HG03520 (cell line): ENCODE results near the gene SKAP2.

ENCODE experiments used
- ATAC-seq: cut with Tn5 transposase; IDR thresholded peaks from one replicate; pipeline ENCODE4 v1.9.1; 2021; ENCODE audit warnings: mild to moderate bottlenecking, moderate library complexity; ENCODE audit not compliant: unreplicated experiment

Gene SKAP2

GRCh38 chr7:26779978-26780595 lies 84.3 kb downstream of the SKAP2 start:
- ATAC-seq = no peak

- no peak for ATAC-seq
Observed at GRCh38 chr7:26777385-26777784, 87.0 kb downstream of the SKAP2 start.

- ATAC-seq = no peak
Observed at GRCh38 chr7:26760501-26760900, 103.9 kb downstream of the SKAP2 start.

GRCh38 chr7:26759108-26759507 lies 105.3 kb downstream of the SKAP2 start:
- ATAC-seq = no peak

- no peak for ATAC-seq
Observed at GRCh38 chr7:26743205-26743604, 121.2 kb downstream of the SKAP2 start.

- no peak for ATAC-seq
Observed at GRCh38 chr7:26735976-26736600, 128.3 kb downstream of the SKAP2 start.

GRCh38 chr7:26729150-26729775 lies 135.1 kb downstream of the SKAP2 start:
- ATAC-seq = no peak

- no peak for ATAC-seq
Observed at GRCh38 chr7:26726051-26726450, 138.3 kb downstream of the SKAP2 start.

GRCh38 chr7:26724795-26725194 lies 139.6 kb downstream of the SKAP2 start:
- ATAC-seq = no peak

GRCh38 chr7:26723129-26723528 lies 141.3 kb downstream of the SKAP2 start:
- no peak for ATAC-seq

- ATAC-seq = no peak
Observed at GRCh38 chr7:26721450-26721849, 142.9 kb downstream of the SKAP2 start.

GRCh38 chr7:26718063-26718462 lies 146.3 kb downstream of the SKAP2 start:
- no peak for ATAC-seq

- ATAC-seq = no peak
Observed at GRCh38 chr7:26714438-26714837, 150.0 kb downstream of the SKAP2 start.

- ATAC-seq = no peak
Observed at GRCh38 chr7:26714006-26714405, 150.4 kb downstream of the SKAP2 start.

GRCh38 chr7:26709210-26709990 lies 155.0 kb downstream of the SKAP2 start:
- no peak for ATAC-seq

- ATAC-seq = no peak
Observed at GRCh38 chr7:26705567-26705966, 158.8 kb downstream of the SKAP2 start.

- ATAC-seq = no peak
Observed at GRCh38 chr7:26704786-26705185, 159.6 kb downstream of the SKAP2 start.

- no peak for ATAC-seq
Observed at GRCh38 chr7:26704036-26704435, 160.4 kb downstream of the SKAP2 start.

- ATAC-seq = no peak
Observed at GRCh38 chr7:26700893-26701292, 163.5 kb downstream of the SKAP2 start.

- ATAC-seq = no peak
Observed at GRCh38 chr7:26700386-26700785, 164.0 kb downstream of the SKAP2 start.

- ATAC-seq = no peak
Observed at GRCh38 chr7:26699766-26700165, 164.6 kb downstream of the SKAP2 start.

GRCh38 chr7:26698806-26699205 lies 165.6 kb downstream of the SKAP2 start:
- no peak for ATAC-seq
